Thymus (tissue), 11 donors: ENCODE results near the gene ELMOD3. TPM values are rescaled to one million over a fixed set of nuclear protein-coding genes. Genes with fewer than 3 reads are reported as not detected.
"Not testable (repeated sequence)": the region's sequence is repeated elsewhere in the genome, so short reads cannot be mapped to it uniquely, and the experiment has no call there.

Experiments used
- DNase-seq, 9 donors: peaks; one replicate each; pipeline ENCODE4 v3.0.0-alpha.2; 2013; ENCODE audit warnings: low spot score in 9 of 9, low read depth in 6 of 9, missing footprints in 1 of 9
- H3K27ac ChIP-seq, 2 donors: one replicate each; pipeline ENCODE4 v1.5.1; 2013; ENCODE audit warnings: control low read depth in 1 of 2, low read depth in 1 of 2, low read length in 1 of 2, mild to moderate bottlenecking in 1 of 2, moderate library complexity in 1 of 2
- H3K27me3 ChIP-seq, 2 donors: one replicate each; pipeline ENCODE4 v1.5.1; 2013; ENCODE audit warnings: low read length in 1 of 2; ENCODE audit not compliant: control insufficient read depth in 2 of 2, insufficient read depth in 1 of 2
- H3K36me3 ChIP-seq, 2 donors: one replicate each; pipeline ENCODE4 v1.5.1; 2013; ENCODE audit warnings: low read length in 1 of 2, mild to moderate bottlenecking in 1 of 2, moderate library complexity in 1 of 2; ENCODE audit not compliant: control insufficient read depth in 2 of 2, insufficient read depth in 2 of 2
- H3K4me1 ChIP-seq, 2 donors: one replicate each; pipeline ENCODE4 v1.5.1; 2013; ENCODE audit warnings: low read length in 2 of 2; ENCODE audit not compliant: control insufficient read depth in 2 of 2, insufficient read depth in 2 of 2
- H3K4me3 ChIP-seq, 2 donors: one replicate each; pipeline ENCODE4 v1.5.1; 2013; ENCODE audit warnings: low read length in 2 of 2, control low read depth in 1 of 2, mild to moderate bottlenecking in 1 of 2
- H3K9me3 ChIP-seq, 2 donors: one replicate each; pipeline ENCODE4 v1.5.1; 2013; ENCODE audit warnings: low read length in 1 of 2, mild to moderate bottlenecking in 1 of 2; ENCODE audit not compliant: control insufficient read depth in 2 of 2, insufficient read depth in 1 of 2
- WGBS: extraction: QIAGEN DNeasy Blood & Tissue Kit; methylation state at CpG from one replicate; pipeline ENCODE4 v1.1.7; 2013; 5-methylcytosine and 5-hydroxymethylcytosine counted together
- polyA plus RNA-seq: library from polyadenylated mRNA; stranded (reverse); fragments of 200-250 nt; gene quantifications from one replicate; pipeline ENCODE4 v1.2.3, GENCODE V29; 2013
- total RNA-seq: library from RNA; stranded (reverse); fragments of 120-200 nt; gene quantifications from one replicate; pipeline ENCODE4 v1.2.4, GENCODE V29; 2013
- donor health status: healthy.

Gene ELMOD3
- total and polyA plus RNA-seq, 2 donors: 10.0 to 21.7 TPM

DNA sequence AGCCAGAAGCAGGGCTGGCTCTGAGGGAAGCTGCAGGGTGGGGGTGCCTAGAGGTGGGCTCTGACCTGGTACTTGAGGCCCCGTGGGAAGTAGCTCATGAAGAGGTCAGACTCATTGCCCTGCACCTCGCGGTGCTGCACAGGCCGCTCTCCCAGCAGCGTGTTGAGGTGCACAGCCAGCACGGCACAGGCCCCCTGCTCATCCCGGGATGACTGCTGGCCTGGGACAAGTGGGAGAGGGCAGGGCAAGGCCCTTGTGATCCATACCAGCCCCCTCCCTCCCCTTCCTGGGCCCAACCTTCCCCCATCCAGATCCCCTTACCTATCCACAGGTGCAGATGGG is 46.9 kb downstream of the ELMOD3 start:
- no peaks in the 10 kb centered on the region for H3K36me3 ChIP-seq
- no peak overlapping the region for H3K27ac ChIP-seq
- no peaks in the 10 kb centered on the region for H3K27me3 ChIP-seq
- no peak overlapping the region for H3K4me3 ChIP-seq
- 97% methylated on average over 7 of the region's 7 CpGs for WGBS
- no peak for DNase-seq
- H3K4me1 ChIP-seq: peaks cover 11 to 20% of the 10 kb centered on the region in 2 donors
- H3K9me3 ChIP-seq: peaks cover 0 to 5% of the 10 kb centered on the region in 2 donors

- WGBS: 90% methylated on average over 8 of the region's 8 CpGs
- peaks cover 0 to 5% of the 10 kb centered on the region in 2 donors for H3K9me3 ChIP-seq
- no peak overlapping the region for H3K27ac ChIP-seq
- H3K27me3 ChIP-seq: no peaks in the 10 kb centered on the region
- H3K4me3 ChIP-seq: no peak overlapping the region
- H3K36me3 ChIP-seq: no peaks in the 10 kb centered on the region
- DNase-seq: no peak
- peaks cover 11 to 24% of the 10 kb centered on the region in 2 donors for H3K4me1 ChIP-seq
Measured at GRCh38 chr2:85401844-85402243, 47.3 kb downstream of the ELMOD3 start.

- peaks cover 0 to 5% of the 10 kb centered on the region in 2 donors for H3K9me3 ChIP-seq
- no peaks in the 10 kb centered on the region for H3K27me3 ChIP-seq
- H3K4me1 ChIP-seq: peaks cover 32 to 52% of the 10 kb centered on the region in 2 donors
- H3K4me3 ChIP-seq: peak overlapping the region in 1 of 2 donors; percentile 14
- H3K36me3 ChIP-seq: no peaks in the 10 kb centered on the region
- peak overlapping the region; percentile 53 to 74 for H3K27ac ChIP-seq
- 18% methylated on average over 15 of the region's 15 CpGs for WGBS
- peak in 2 of 9 donors; percentile 35 to 68 for DNase-seq
Measured at GRCh38 chr2:85405201-85406059, 50.9 kb downstream of the ELMOD3 start.

DNA sequence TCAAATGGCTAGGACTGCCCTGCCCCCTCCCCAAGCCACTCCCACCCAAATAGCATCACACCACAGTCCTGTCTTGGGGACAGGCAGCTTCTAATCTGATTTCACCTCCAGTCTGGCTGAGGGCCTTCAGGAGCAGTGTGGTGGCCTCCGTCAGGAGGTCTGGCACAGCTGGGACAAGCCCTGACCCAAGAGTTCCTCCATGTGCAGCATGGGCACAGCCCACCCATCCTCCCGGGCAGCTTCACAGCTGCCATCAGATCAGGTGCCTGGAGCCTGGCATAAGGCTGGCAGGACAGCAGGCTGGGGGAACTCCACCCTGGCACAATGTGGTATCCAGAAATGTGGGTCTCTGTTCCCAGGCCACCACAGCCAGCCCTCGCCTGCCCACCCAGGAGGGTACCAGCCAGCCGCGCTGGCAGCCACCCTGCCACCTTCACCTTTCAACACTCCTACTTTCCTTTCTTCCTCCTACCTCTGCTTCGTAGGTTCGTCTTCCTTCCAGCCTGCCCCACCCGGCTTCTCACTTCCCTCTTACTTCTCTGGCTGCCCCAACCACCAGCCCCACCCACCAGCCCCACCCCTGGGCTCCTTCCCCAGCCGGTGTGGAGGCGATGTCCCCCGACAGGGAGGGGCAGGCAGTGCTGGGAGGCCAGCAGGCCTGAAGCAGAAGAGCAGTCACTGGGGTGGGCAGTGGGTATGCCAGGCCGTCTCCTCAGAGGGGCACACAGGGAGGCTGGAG is 55.4 kb downstream of the ELMOD3 start, which contains the start of gene CAPG:
CAPG (minus strand) TSS at position 522 of the 739 bp plus-strand sequence. CDS start 8,221 bp downstream, outside the sequence.
- no peak for DNase-seq
- Histone ChIP-seq H3K36me3 (no peaks in the 10 kb centered on the region), H3K9me3 (no peaks in the 10 kb centered on the region), H3K4me3 (peak within 1 kb of the TSS; percentile 23 to 26), H3K27ac (peak within 1 kb of the TSS; percentile 50 to 79), H3K4me1 (peaks cover 32 to 80% of the 10 kb centered on the region in 2 donors), H3K27me3 (peaks cover 0 to 10% of the 10 kb centered on the region in 2 donors)
- WGBS: 18% methylated on average over 12 of the region's 12 CpGs

DNA sequence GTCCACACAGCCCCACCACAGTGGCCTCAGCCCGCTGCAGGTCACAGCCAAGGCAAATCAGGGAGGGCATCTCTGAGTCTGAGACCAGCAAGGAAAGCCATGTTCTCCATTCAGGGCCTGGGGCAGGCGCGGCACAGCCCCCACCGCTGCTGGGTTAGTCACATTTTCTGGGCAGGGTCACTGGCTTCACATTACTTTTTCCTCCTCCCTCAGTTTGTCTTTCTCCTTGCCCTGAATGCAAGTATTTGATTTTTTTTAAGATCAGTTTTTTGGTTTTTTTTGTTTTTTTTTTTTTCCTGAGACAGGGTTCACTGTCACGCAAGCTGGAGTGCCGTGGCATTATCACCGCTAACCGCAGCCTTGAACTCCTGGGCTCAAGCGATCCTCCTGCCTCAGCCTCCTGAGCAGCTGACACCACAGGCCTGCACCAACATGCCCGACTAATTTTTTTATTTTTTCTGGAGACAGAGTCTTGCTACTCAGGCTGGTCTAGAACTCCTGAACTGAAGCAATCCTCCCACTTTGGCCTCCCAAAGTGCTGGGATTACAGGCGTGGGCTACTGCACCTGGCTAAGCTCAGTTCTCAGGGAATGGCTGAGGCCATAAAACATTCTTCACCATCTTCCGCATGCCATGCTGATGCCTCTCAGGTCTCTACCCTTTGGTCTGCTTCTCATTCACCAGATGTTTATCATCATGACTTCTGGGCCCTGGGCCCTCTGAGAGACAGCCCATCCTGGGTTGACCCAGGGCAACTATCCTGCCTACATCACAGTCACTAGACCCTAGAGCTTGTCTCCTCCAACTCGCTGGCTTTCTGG is 56.2 kb downstream of the ELMOD3 start:
- Histone ChIP-seq H3K4me3 (no peak overlapping the region), H3K27ac (peak overlapping the region in 1 of 2 donors; percentile 46), H3K9me3 (no peaks in the 10 kb centered on the region), H3K36me3 (no peaks in the 10 kb centered on the region), H3K4me1 (peaks cover 26 to 77% of the 10 kb centered on the region in 2 donors), H3K27me3 (peaks cover 0 to 10% of the 10 kb centered on the region in 2 donors)
- DNase-seq: no peak
- 88% methylated on average over 13 of the region's 13 CpGs for WGBS

DNA sequence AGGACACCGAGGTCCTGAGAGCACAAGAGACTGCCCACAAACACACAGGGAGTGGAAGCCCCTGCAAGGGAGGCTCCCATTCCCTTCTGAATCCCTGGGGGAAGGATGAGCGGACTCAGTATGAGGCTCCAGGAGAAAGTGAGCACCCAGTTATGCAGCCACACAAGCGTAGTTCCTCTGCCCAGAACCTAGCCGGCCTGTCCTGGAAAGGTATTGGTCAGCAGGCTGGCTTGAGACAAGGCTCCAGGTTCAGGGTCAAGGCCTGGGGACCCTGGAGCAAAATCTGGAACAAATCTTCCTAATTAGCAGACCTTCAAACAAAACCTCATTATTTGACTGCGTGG is 56.8 kb downstream of the ELMOD3 start:
- H3K4me3 ChIP-seq: no peak overlapping the region
- peaks cover 21 to 74% of the 10 kb centered on the region in 2 donors for H3K4me1 ChIP-seq
- no peak for DNase-seq
- no peaks in the 10 kb centered on the region for H3K36me3 ChIP-seq
- no peaks in the 10 kb centered on the region for H3K9me3 ChIP-seq
- no peak overlapping the region for H3K27ac ChIP-seq
- peaks cover 0 to 10% of the 10 kb centered on the region in 2 donors for H3K27me3 ChIP-seq
- over 99% methylated on average over 5 of the region's 5 CpGs for WGBS

DNA sequence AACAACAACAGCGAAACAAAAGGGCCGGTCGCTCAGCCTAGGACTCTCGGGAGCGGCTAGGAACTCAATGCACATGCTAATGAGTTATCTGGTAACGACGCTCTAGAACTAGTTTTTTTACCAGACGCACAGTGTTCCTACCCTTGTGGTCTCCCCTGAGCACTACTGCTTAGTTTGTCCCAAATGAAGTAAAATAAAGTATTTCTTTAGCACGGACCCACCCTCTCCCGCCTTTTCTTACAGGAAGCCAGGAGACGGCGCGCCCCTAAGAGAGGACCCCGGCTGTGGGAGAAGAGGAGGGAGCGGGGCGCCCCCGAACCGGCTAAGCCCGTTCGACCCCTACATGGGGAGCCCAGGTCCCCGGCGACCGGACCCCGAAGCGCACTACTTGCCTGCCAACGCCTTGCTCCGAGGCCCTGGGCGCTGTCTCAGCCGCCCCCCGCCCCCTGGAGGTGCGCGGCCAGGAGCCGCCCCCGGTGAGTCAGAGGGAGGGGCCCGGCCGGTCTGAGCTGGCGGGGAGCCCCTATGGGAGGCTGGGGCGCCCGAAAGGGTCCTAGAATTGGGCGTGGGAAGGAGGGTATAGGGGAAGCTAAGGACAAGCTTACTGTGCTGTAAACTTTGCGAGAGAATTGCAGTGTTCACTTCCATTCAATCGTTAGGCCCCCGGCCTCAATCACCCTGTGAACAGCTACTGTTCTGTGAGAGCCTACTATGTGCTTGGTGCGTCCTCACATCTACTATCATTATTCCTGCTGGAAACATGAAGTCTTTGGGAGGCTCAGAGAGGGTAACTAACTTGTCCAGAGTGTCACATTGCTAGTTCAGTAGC is 59.2 kb downstream of the ELMOD3 start:
- Histone ChIP-seq H3K27ac (peak overlapping the region in 1 of 2 donors; percentile 12), H3K36me3 (no peaks in the 10 kb centered on the region), H3K4me3 (peak overlapping the region; percentile 46 to 47), H3K9me3 (peaks cover 0 to 4% of the 10 kb centered on the region in 2 donors), H3K27me3 (peaks cover 0 to 10% of the 10 kb centered on the region in 2 donors), H3K4me1 (peaks cover 23 to 61% of the 10 kb centered on the region in 2 donors)
- WGBS: 6% methylated on average over 44 of the region's 44 CpGs
- DNase-seq: peak in 2 of 9 donors; percentile 42 to 63

GRCh38 chr2:85414421-85414759 is 59.8 kb downstream of the ELMOD3 start:
- 93% methylated on average over 5 of the region's 5 CpGs for WGBS
- H3K4me3 ChIP-seq: not testable (repeated sequence)
- peaks cover 23 to 61% of the 10 kb centered on the region in 2 donors for H3K4me1 ChIP-seq

More at GRCh38 chr2:85414421-85414759, 59.8 kb downstream of the ELMOD3 start:
- H3K9me3 ChIP-seq, DNase-seq, H3K27ac ChIP-seq, H3K36me3 ChIP-seq: not testable (repeated sequence)
- peaks cover 0 to 10% of the 10 kb centered on the region in 2 donors for H3K27me3 ChIP-seq
